Mucosa of descending colon (tissue), 3 donors: Measurements from ENCODE around the gene SHC2. TPM values are rescaled to one million over a fixed set of nuclear protein-coding genes. Genes with fewer than 3 reads are reported as not detected.

ENCODE experiments used
- ATAC-seq: fragments of 200-7000 bp; cut with Tn5 transposase; one replicate; pipeline ENCODE4 v1.9.1; 2020; ENCODE audit warnings: mild to moderate bottlenecking, moderate library complexity
- DNase-seq, 3 donors: peaks; one replicate each; pipeline ENCODE4 v3.0.0-alpha.2; 2020
- H3K36me3 ChIP-seq: fragments of 200-600 bp; one replicate; pipeline ENCODE4 v1.8.0; 2021; ENCODE audit warnings: low read depth, mild to moderate bottlenecking
- H3K4me1 ChIP-seq: fragments of 200-600 bp; one replicate; pipeline ENCODE4 v1.8.0; 2021; ENCODE audit warnings: low read depth, mild to moderate bottlenecking
- H3K4me3 ChIP-seq: fragments of 200-600 bp; one replicate; pipeline ENCODE4 v1.8.0; 2021; ENCODE audit warnings: mild to moderate bottlenecking
- H3K9me3 ChIP-seq: fragments of 200-600 bp; one replicate; pipeline ENCODE4 v1.8.0; 2021; ENCODE audit warnings: mild to moderate bottlenecking
- CTCF ChIP-seq: fragments of 200-600 bp; IDR thresholded peaks from one replicate; pipeline ENCODE4 v1.8.0; 2022; ENCODE audit warnings: antibody characterized with exemption, mild to moderate bottlenecking
- intact Hi-C, 2 donors: fragments of 100-400 bp; cut with DNase I in 1 of 2; cut with micrococcal nuclease in 1 of 2; formaldehyde crosslinking; loops; one replicate each; pipeline versions ENCODE4 v1.11.0 to v1.11.1; 2022; cut with DNase I, micrococcal nuclease
- total RNA-seq, 3 donors: library from RNA; stranded (reverse); fragmentation: NEBNext Ultra II Directional in 2 of 3; extraction: Animal tissue kit (Norgen Biotek cat#: 25700) in 2 of 3; gene quantifications; one replicate each; pipeline versions ENCODE4 v1.2.1 to v1.2.4, GENCODE V29; 2021 to 2023
- donor health status: DM: no; HTN: no; CAD: no; lungs with moderate emphysema.
- donor health status: DM: no; HTN: no; CAD: no.
- donor health status: DM: no; HTN: yes; CAD: no.

SHC2 gene
- total RNA-seq, 3 donors from 2014 or later = 5.3 to 39.3 (median 6.0) TPM

- no peaks in the 10 kb centered on the region for H3K9me3 ChIP-seq
- H3K36me3 ChIP-seq = no peaks in the 10 kb centered on the region
- DNase-seq (no peak), ATAC-seq (no peak)
- H3K4me3 ChIP-seq = no peak overlapping the region
- no peaks in the 10 kb centered on the region for H3K4me1 ChIP-seq
- no peak for TF ChIP-seq CTCF
- intact Hi-C loops = no loop called here
Observed at GRCh38 chr19:437041-437440, 23.8 kb downstream of the SHC2 start.

- intact Hi-C loops = no loop called here
- H3K4me3 ChIP-seq = no peak overlapping the region
- no peaks in the 10 kb centered on the region for H3K9me3 ChIP-seq
- TF ChIP-seq CTCF = no peak
- ATAC-seq (no peak), DNase-seq (no peak)
- no peaks in the 10 kb centered on the region for H3K4me1 ChIP-seq
- H3K36me3 ChIP-seq = no peaks in the 10 kb centered on the region
Observed at GRCh38 chr19:436413-436950, 24.4 kb downstream of the SHC2 start.

GRCh38 chr19:435707-436412, 25.0 kb downstream of the SHC2 start:
- intact Hi-C loops = no loop called here
- peaks cover 1% of the 10 kb centered on the region for H3K9me3 ChIP-seq
- no peaks in the 10 kb centered on the region for H3K4me1 ChIP-seq
- no peak for TF ChIP-seq CTCF
- DNase-seq (no peak), ATAC-seq (no peak)
- H3K4me3 ChIP-seq = no peak overlapping the region
- no peaks in the 10 kb centered on the region for H3K36me3 ChIP-seq

GRCh38 chr19:435056-435706, 25.7 kb downstream of the SHC2 start:
- ATAC-seq (no peak), DNase-seq (no peak)
- no peak for TF ChIP-seq CTCF
- Histone ChIP-seq H3K4me3 (no peak overlapping the region), H3K36me3 (no peaks in the 10 kb centered on the region), H3K4me1 (no peaks in the 10 kb centered on the region), H3K9me3 (peaks cover 3% of the 10 kb centered on the region)
- intact Hi-C loops = no loop called here

- no peaks in the 10 kb centered on the region for H3K4me1 ChIP-seq
- peaks cover 3% of the 10 kb centered on the region for H3K9me3 ChIP-seq
- H3K4me3 ChIP-seq = no peak overlapping the region
- TF ChIP-seq CTCF = no peak
- intact Hi-C loops = no loop called here
- ATAC-seq = no peak
- no peak for DNase-seq
- H3K36me3 ChIP-seq = no peaks in the 10 kb centered on the region
Observed at GRCh38 chr19:434152-434960, 26.5 kb downstream of the SHC2 start.
